Hepatocyte (in vitro differentiated cells): ENCODE results near the gene CACNA2D4. TPM values are rescaled to one million over a fixed set of nuclear protein-coding genes. Genes with fewer than 3 reads are reported as not detected.

ENCODE experiments used
- DNase-seq: peaks from one replicate; pipeline ENCODE4 v3.0.0-alpha.2; 2016; ENCODE audit warnings: low spot score
- H2AFZ ChIP-seq: fragments of 200-600 bp; sonication (generic); 2 replicates; pipeline ENCODE4 v1.6.0; 2016; ENCODE audit warnings: antibody characterized with exemption, mild to moderate bottlenecking
- H3K27ac ChIP-seq: fragments of 200-600 bp; sonication (generic); 2 replicates; pipeline ENCODE4 v1.5.1; 2016; ENCODE audit warnings: mild to moderate bottlenecking
- H3K27me3 ChIP-seq: fragments of 200-600 bp; sonication (generic); 2 replicates; pipeline ENCODE4 v1.6.1; 2016
- H3K36me3 ChIP-seq: fragments of 200-600 bp; sonication (generic); replicated peaks from 2 replicates; pipeline ENCODE4 v1.5.1; 2016; ENCODE audit warnings: low read depth; ENCODE audit not compliant: insufficient read depth
- H3K4me1 ChIP-seq: fragments of 200-600 bp; sonication (generic); 2 replicates; pipeline ENCODE4 v1.5.1; 2016; ENCODE audit warnings: mild to moderate bottlenecking, moderate library complexity; ENCODE audit not compliant: insufficient read depth
- H3K4me2 ChIP-seq: fragments of 200-600 bp; sonication (generic); 2 replicates; pipeline ENCODE4 v1.6.0; 2016
- H3K4me3 ChIP-seq: fragments of 200-600 bp; sonication (generic); 2 replicates; pipeline ENCODE4 v1.5.1; 2016; ENCODE audit warnings: mild to moderate bottlenecking
- H3K79me2 ChIP-seq: fragments of 200-600 bp; sonication (generic); 2 replicates; pipeline ENCODE4 v1.6.0; 2017; ENCODE audit warnings: mild to moderate bottlenecking
- H3K9me2 ChIP-seq: fragments of 200-600 bp; sonication (generic); replicated peaks from 2 replicates; pipeline ENCODE4 v1.6.0; 2017; ENCODE audit warnings: mild to moderate bottlenecking; ENCODE audit not compliant: insufficient read depth
- H3K9me3 ChIP-seq: fragments of 200-600 bp; sonication (generic); 2 replicates; pipeline ENCODE4 v1.5.1; 2016; ENCODE audit warnings: low read depth, mild to moderate bottlenecking
- H4K20me1 ChIP-seq: fragments of 200-600 bp; sonication (generic); 2 replicates; pipeline ENCODE4 v1.6.0; 2016; ENCODE audit warnings: mild to moderate bottlenecking; ENCODE audit not compliant: insufficient read depth, poor library complexity, severe bottlenecking
- EZH2 ChIP-seq: fragments of 200-600 bp; sonication (generic); IDR thresholded peaks from 2 replicates; pipeline ENCODE4 v1.6.1; 2016; ENCODE audit warnings: antibody characterized with exemption, mild to moderate bottlenecking, borderline replicate concordance
- EZH2phosphoT487 ChIP-seq: fragments of 200-600 bp; sonication (generic); IDR thresholded peaks from one replicate; pipeline ENCODE4 v1.6.1; 2018; ENCODE audit warnings: antibody characterized with exemption, mild to moderate bottlenecking, low read depth, moderate library complexity; ENCODE audit not compliant: unreplicated experiment, severe bottlenecking
- WGBS: methylation state at CpG from one replicate; pipeline ENCODE4 v1.1.6; 2016; ENCODE audit warnings: low lambda C conversion rate; ENCODE audit errors: missing lambda C conversion rate; 5-methylcytosine and 5-hydroxymethylcytosine counted together
- polyA plus RNA-seq: library from polyadenylated mRNA; unstranded; fragments of >200 nt; fragmentation: Nextera tagmentation; extraction: Ambion mirVana; gene quantifications from 2 replicates; pipeline ENCODE4 v1.2.1, GENCODE V29; 2016
- total RNA-seq: library from RNA; depleted of rRNA; stranded (reverse); fragments of >200 nt; gene quantifications from 2 replicates; pipeline ENCODE4 v1.2.3, GENCODE V29; 2014
- TF ChIP-seq, protein P1 (sequence below): fragments of 200-600 bp; sonication (generic); IDR thresholded peaks from 2 replicates; pipeline ENCODE4 v1.5.1; 2016; ENCODE audit warnings: antibody characterized with exemption, mild to moderate bottlenecking; ENCODE audit not compliant: poor library complexity

Gene CACNA2D4
- total and polyA plus RNA-seq, 2 experiments from 2014 or later = 1.3 to 2.1 TPM

- no peak for DNase-seq
Observed at GRCh38 chr12:1870998-1871917, 47.2 kb downstream of the CACNA2D4 start.

GRCh38 chr12:1870086-1870485 is 48.4 kb downstream of the CACNA2D4 start:
- Histone ChIP-seq H3K27me3 (peaks cover under 1% of the 10 kb centered on the region), H3K9me2 (no peaks in the 10 kb centered on the region), H2AFZ (no peak overlapping the region), H3K79me2 (no peaks in the 10 kb centered on the region), H3K4me1 (no peaks in the 10 kb centered on the region), H3K36me3 (no peaks in the 10 kb centered on the region), H4K20me1 (no peaks in the 10 kb centered on the region), H3K9me3 (no peaks in the 10 kb centered on the region), H3K4me3 (no peak overlapping the region), H3K4me2 (no peak overlapping the region), H3K27ac (no peak overlapping the region)
- WGBS = 51% methylated on average over 7 of the region's 7 CpGs
- no peak for DNase-seq
- no peak for TF ChIP-seq EZH2
- TF ChIP-seq, protein P1, sequence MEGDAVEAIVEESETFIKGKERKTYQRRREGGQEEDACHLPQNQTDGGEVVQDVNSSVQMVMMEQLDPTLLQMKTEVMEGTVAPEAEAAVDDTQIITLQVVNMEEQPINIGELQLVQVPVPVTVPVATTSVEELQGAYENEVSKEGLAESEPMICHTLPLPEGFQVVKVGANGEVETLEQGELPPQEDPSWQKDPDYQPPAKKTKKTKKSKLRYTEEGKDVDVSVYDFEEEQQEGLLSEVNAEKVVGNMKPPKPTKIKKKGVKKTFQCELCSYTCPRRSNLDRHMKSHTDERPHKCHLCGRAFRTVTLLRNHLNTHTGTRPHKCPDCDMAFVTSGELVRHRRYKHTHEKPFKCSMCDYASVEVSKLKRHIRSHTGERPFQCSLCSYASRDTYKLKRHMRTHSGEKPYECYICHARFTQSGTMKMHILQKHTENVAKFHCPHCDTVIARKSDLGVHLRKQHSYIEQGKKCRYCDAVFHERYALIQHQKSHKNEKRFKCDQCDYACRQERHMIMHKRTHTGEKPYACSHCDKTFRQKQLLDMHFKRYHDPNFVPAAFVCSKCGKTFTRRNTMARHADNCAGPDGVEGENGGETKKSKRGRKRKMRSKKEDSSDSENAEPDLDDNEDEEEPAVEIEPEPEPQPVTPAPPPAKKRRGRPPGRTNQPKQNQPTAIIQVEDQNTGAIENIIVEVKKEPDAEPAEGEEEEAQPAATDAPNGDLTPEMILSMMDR = no peak
- no peak for TF ChIP-seq EZH2phosphoT487

More at GRCh38 chr12:1870998-1871917, 47.2 kb downstream of the CACNA2D4 start:
- Histone ChIP-seq H3K4me2 (no peak overlapping the region), H3K4me1 (no peaks in the 10 kb centered on the region), H3K4me3 (no peak overlapping the region), H3K27me3 (peaks cover 3% of the 10 kb centered on the region), H3K36me3 (no peaks in the 10 kb centered on the region), H3K9me3 (no peaks in the 10 kb centered on the region), H3K79me2 (no peaks in the 10 kb centered on the region), H3K27ac (no peak overlapping the region), H4K20me1 (no peaks in the 10 kb centered on the region), H3K9me2 (no peaks in the 10 kb centered on the region), H2AFZ (no peak overlapping the region)
- TF ChIP-seq, protein P1 = no peak
- TF ChIP-seq EZH2phosphoT487 (no peak), EZH2 (no peak)
- 93% methylated on average over 24 of the region's 24 CpGs for whole genome bisulfite sequencing

DNA sequence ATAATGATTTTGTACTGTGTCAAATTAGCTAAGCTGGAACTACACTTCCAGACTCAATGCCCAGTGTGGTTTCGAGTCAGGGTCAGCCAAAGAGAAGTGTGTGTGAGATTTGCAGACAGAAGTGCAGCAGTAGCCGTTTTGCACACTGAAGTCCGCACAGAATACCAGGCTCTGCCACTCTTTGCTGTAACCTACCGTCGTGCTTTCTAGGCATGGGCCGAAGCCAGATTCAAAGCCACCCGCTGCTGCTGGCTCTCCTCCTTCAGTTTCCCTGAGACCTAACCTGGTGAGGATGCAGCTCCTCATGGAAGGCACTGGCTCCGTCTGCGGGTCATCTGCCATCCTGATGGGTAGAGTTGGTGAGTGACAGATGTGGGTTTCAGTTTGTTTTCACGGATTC is 49.3 kb downstream of the CACNA2D4 start:
- Histone ChIP-seq H3K4me2 (no peak overlapping the region), H3K4me3 (no peak overlapping the region), H4K20me1 (no peaks in the 10 kb centered on the region), H3K27ac (no peak overlapping the region), H2AFZ (no peak overlapping the region), H3K4me1 (no peaks in the 10 kb centered on the region), H3K36me3 (no peaks in the 10 kb centered on the region), H3K9me3 (no peaks in the 10 kb centered on the region), H3K79me2 (no peaks in the 10 kb centered on the region), H3K27me3 (no peaks in the 10 kb centered on the region), H3K9me2 (no peaks in the 10 kb centered on the region)
- WGBS = 95% methylated on average over 10 of the region's 10 CpGs
- TF ChIP-seq EZH2phosphoT487 = no peak
- TF ChIP-seq EZH2 = no peak
- TF ChIP-seq, protein P1 = no peak
- DNase-seq = no peak
